Prostate gland (tissue), 2 donors: ENCODE measurements around the gene IFRD1. TPM values are rescaled to one million over a fixed set of nuclear protein-coding genes. Genes with fewer than 3 reads are reported as not detected.

Experiments used
- DNase-seq: peaks from one replicate; pipeline ENCODE4 v3.0.0-alpha.2; 2019; ENCODE audit warnings: low spot score
- H3K27ac ChIP-seq, 2 donors: fragments of 200-600 bp; sonication (generic); 2 replicates each; pipeline ENCODE4 v1.5.1; 2017 to 2019
- H3K27me3 ChIP-seq: fragments of 200-600 bp; sonication (generic); replicated peaks from 2 replicates; pipeline ENCODE4 v1.5.1; 2019; ENCODE audit not compliant: insufficient read depth
- H3K36me3 ChIP-seq, 2 donors: fragments of 200-600 bp; sonication (generic); 1 replicate in 1 of 2; 2 replicates in 1 of 2; pipeline versions ENCODE4 v1.5.1 to v1.8.1; 2017 to 2019
- H3K4me1 ChIP-seq: fragments of 200-600 bp; sonication (generic); replicated peaks from 2 replicates; pipeline ENCODE4 v1.5.1; 2019
- H3K4me3 ChIP-seq, 2 donors: fragments of 200-600 bp; sonication (generic); 2 replicates each; pipeline ENCODE4 v1.5.1; 2017 to 2019
- H3K9me3 ChIP-seq: fragments of 200-600 bp; sonication (generic); 2 replicates; pipeline ENCODE4 v1.5.1; 2017
- POLR2A ChIP-seq: fragments of 450-650 bp; IDR thresholded peaks from one replicate; pipeline ENCODE4 v1.6.1; 2016; ENCODE audit warnings: antibody characterized with exemption, mild to moderate bottlenecking
- POLR2AphosphoS5 ChIP-seq: sonication (generic); formaldehyde crosslinking; IDR thresholded peaks from one replicate; pipeline ENCODE4 v1.6.1; 2017; ENCODE audit warnings: antibody characterized with exemption
- WGBS: methylation state at CpG from one replicate; pipeline ENCODE4 v1.1.5; 2018; 5-methylcytosine and 5-hydroxymethylcytosine counted together
- intact Hi-C: fragments of 100-400 bp; cut with DNase I; formaldehyde crosslinking; loops from one replicate; pipeline ENCODE4 v1.14.2; 2022
- total RNA-seq, 2 donors: library from RNA; depleted of rRNA; stranded (reverse); fragments of >200 nt; gene quantifications; one replicate each; pipeline ENCODE4 v1.1.0, GENCODE V29; 2016
- TF ChIP-seq, protein P1 (sequence below), 4 experiments: fragments of 200-600 bp in 2 of 4; fragments of 450-650 bp in 2 of 4; sonication (generic) in 2 of 4; IDR thresholded peaks; 1 replicate in 3 of 4; 2 replicates in 1 of 4; pipeline ENCODE4 v1.5.1; 2016 to 2019; ENCODE audit warnings: antibody characterized with exemption in 4 of 4, mild to moderate bottlenecking in 2 of 4, moderate library complexity in 2 of 4

The IFRD1 gene
- total RNA-seq, 2 donors from 2014 or later = 57.5 to 58.5 TPM

DNA sequence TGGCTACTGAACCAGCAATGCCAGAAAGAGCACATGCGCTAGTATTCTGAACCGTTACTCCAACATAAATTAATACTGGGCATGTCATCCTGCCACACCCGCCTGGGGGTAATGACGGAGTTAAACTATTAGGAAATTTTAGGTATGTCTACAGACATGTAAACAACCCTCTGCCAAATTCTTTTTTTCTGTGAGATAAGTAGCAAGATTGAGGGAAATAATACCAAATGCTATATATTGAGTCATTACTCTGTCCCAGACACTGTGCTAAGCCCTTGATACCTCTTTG lies 37.9 kb downstream of the IFRD1 start:
- DNase-seq = no peak
- H3K27me3 ChIP-seq = no peaks in the 10 kb centered on the region
- H3K4me3 ChIP-seq = no peak overlapping the region
- WGBS = 97% methylated on average over 4 of the region's 4 CpGs
- H3K36me3 ChIP-seq = no peaks in the 10 kb centered on the region
- H3K9me3 ChIP-seq = no peaks in the 10 kb centered on the region
- no peak overlapping the region for H3K27ac ChIP-seq
- H3K4me1 ChIP-seq = no peaks in the 10 kb centered on the region
- intact Hi-C loops = no loop called here
- TF ChIP-seq POLR2AphosphoS5 (no peak), POLR2A (no peak)
- TF ChIP-seq, protein P1, sequence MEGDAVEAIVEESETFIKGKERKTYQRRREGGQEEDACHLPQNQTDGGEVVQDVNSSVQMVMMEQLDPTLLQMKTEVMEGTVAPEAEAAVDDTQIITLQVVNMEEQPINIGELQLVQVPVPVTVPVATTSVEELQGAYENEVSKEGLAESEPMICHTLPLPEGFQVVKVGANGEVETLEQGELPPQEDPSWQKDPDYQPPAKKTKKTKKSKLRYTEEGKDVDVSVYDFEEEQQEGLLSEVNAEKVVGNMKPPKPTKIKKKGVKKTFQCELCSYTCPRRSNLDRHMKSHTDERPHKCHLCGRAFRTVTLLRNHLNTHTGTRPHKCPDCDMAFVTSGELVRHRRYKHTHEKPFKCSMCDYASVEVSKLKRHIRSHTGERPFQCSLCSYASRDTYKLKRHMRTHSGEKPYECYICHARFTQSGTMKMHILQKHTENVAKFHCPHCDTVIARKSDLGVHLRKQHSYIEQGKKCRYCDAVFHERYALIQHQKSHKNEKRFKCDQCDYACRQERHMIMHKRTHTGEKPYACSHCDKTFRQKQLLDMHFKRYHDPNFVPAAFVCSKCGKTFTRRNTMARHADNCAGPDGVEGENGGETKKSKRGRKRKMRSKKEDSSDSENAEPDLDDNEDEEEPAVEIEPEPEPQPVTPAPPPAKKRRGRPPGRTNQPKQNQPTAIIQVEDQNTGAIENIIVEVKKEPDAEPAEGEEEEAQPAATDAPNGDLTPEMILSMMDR (IDR thresholded peaks at IDR 0.05) = no peak

DNA sequence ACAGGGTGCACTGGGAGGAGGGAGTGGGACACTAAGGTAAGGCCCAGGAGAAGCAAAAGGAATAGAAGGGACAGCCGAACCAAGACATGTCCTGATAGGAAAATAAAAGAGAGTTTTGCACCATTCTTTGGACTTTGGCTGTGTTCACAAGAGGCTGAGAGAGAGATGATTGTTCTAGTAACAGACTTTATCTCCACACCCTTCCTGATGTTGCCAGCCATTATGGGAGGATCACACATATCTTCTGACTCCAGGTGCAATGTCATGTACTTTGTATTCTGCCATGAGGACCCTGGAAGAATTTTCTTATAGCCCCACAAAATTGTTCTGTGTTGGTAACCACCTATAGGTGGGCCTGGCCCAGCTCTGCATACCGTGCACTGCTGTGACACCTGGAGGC lies 41.9 kb downstream of the IFRD1 start:
- TF ChIP-seq POLR2A (no peak), POLR2AphosphoS5 (no peak)
- TF ChIP-seq, protein P1 (IDR thresholded peaks at IDR 0.05) = no peak
- no peak overlapping the region for H3K4me3 ChIP-seq
- no peaks in the 10 kb centered on the region for H3K27me3 ChIP-seq
- no peak overlapping the region for H3K27ac ChIP-seq
- 94% methylated on average over 2 of the region's 2 CpGs for WGBS
- H3K4me1 ChIP-seq = no peaks in the 10 kb centered on the region
- no peak for DNase-seq
- intact Hi-C loops = loop anchor here (5.0 to 10.0 kb wide), 2 partner anchors 77 to 740 kb away; no protein-coding TSS in a partner anchor
- H3K9me3 ChIP-seq = no peaks in the 10 kb centered on the region
- no peaks in the 10 kb centered on the region for H3K36me3 ChIP-seq

DNA sequence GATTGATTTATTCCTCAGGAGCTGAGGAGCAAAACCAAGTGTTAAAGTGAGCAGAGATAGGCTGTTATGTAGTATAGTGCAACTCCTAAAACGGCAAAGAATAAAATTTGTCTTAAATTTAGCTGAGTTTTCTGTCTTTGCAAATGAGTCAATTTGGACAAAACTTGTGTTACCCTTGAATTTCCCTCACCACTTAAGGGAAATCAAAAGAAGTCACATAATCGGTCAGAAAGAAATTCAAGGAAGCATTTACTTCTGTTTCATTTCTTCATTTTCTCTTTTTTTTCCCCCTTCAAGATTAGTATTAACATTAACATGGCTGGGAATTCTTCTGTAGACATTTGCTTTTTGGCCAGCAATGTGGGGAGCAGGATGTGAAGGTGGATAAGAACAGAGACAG lies 44.4 kb downstream of the IFRD1 start:
- TF ChIP-seq POLR2AphosphoS5 (no peak), POLR2A (no peak)
- TF ChIP-seq, protein P1 (IDR thresholded peaks at IDR 0.05) = no peak
- Histone ChIP-seq H3K27me3 (no peaks in the 10 kb centered on the region), H3K4me3 (no peak overlapping the region), H3K9me3 (no peaks in the 10 kb centered on the region), H3K36me3 (no peaks in the 10 kb centered on the region), H3K27ac (no peak overlapping the region), H3K4me1 (no peaks in the 10 kb centered on the region)
- 96% methylated on average over 2 of the region's 2 CpGs for WGBS
- no peak for DNase-seq
- intact Hi-C loops = loop anchor here (5.0 to 10.0 kb wide), 4 partner anchors 80 to 752 kb away; no protein-coding TSS in a partner anchor

GRCh38 chr7:112495156-112495788 lies 45.0 kb downstream of the IFRD1 start:
- H3K4me3 ChIP-seq = no peak overlapping the region
- H3K36me3 ChIP-seq = no peaks in the 10 kb centered on the region
- H3K27ac ChIP-seq = no peak overlapping the region
- intact Hi-C loops = loop anchor here (5.0 to 10.0 kb wide), 3 partner anchors 80 to 753 kb away; no protein-coding TSS in a partner anchor
- no peak for DNase-seq
- WGBS = 68% methylated on average over 2 of the region's 2 CpGs
- H3K4me1 ChIP-seq = no peaks in the 10 kb centered on the region
- H3K9me3 ChIP-seq = no peaks in the 10 kb centered on the region
- TF ChIP-seq, protein P1 (IDR thresholded peaks at IDR 0.05) = no peak
- TF ChIP-seq POLR2A (no peak), POLR2AphosphoS5 (no peak)
- no peaks in the 10 kb centered on the region for H3K27me3 ChIP-seq

DNA sequence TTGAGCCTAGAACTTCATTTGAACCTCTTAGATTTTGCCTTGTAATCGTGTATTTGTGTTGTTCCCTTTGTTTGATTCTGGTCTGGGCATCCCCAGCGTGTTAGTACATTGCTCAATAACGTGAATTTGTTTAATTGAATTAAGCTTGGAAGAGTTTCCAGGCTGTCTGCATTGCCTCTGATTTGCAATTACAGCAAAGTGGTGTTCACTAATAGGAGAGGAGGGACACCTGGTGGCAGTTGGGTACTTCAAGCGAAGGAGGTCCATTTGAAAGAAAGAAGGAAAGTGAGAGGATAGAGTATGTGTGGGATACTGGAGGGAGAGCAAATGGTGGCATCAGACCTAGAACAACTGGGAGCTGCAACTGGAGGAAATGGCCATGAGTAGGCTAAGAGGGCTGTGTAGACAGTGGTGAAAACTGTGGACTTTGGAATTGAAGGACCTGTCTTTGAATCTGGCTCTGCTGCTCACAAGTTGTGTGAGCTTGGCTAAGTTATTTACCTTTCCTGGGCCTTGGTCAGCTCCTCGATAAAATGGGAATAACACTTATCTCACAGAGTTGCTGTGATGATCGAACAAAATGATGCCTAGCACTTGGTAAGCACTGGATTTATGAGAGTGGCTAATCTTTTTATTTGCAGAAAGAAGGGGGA lies 45.7 kb downstream of the IFRD1 start:
- H3K4me3 ChIP-seq = no peak overlapping the region
- intact Hi-C loops = loop anchor here (5.0 to 10.0 kb wide), 3 partner anchors 81 to 754 kb away; no protein-coding TSS in a partner anchor
- 32% methylated on average over 6 of the region's 6 CpGs for WGBS

More for the DNA sequence above, 45.7 kb downstream of the IFRD1 start:
- DNase-seq = peak; percentile 69
- Histone ChIP-seq H3K27ac (no peak overlapping the region), H3K27me3 (no peaks in the 10 kb centered on the region), H3K4me1 (no peaks in the 10 kb centered on the region), H3K36me3 (no peaks in the 10 kb centered on the region), H3K9me3 (no peaks in the 10 kb centered on the region)
- TF ChIP-seq POLR2AphosphoS5 (peak; percentile 56), POLR2A (no peak)
- TF ChIP-seq, protein P1 (IDR thresholded peaks at IDR 0.05) = peak; percentile 46 to 75 (median 57)
